PC-3 (cell line): ENCODE results near the gene TRMT112. TPM values are rescaled to one million over a fixed set of nuclear protein-coding genes. Genes with fewer than 3 reads are reported as not detected.

Experiments used
- ATAC-seq: fragments of 200-7000 bp; cut with Tn5 transposase; 2 replicates; pipeline ENCODE4 v1.9.1; 2020; ENCODE audit warnings: mild to moderate bottlenecking, moderate library complexity
- BruUV-seq: library from RNA; stranded (reverse); fragments of 400-500 nt; replicated peaks from 2 replicates; lab custom pipeline; 2021; lab: Mats Ljungman, UMichigan
- CTCF ChIA-PET: fragments of 300-600 bp; sonication (Branson Sonifier 250); formaldehyde crosslinking; loops from one replicate; lab custom pipeline; 2022; ENCODE audit warnings: antibody characterized with exemption; lab: Charles Lee
- POLR2A ChIA-PET: fragments of 300-600 bp; sonication (Branson Sonifier 250); formaldehyde crosslinking; loops from one replicate; lab custom pipeline; 2022; ENCODE audit warnings: antibody characterized with exemption; ENCODE audit not compliant: unreplicated experiment; lab: Charles Lee
- DNase-seq: peaks from one replicate; pipeline ENCODE4 v3.0.0-alpha.2; 2015
- H2AFZ ChIP-seq: fragments of 300-600 bp; sonication (generic); 2 replicates; pipeline ENCODE4 v1.6.0; 2016; ENCODE audit warnings: antibody characterized with exemption, low read length
- H3F3A ChIP-seq: fragments of 300-600 bp; sonication (generic); one replicate; pipeline ENCODE4 v1.6.0; 2017; ENCODE audit warnings: antibody characterized with exemption, low read length, control low read depth, mild to moderate bottlenecking; ENCODE audit not compliant: unreplicated experiment
- H3K27ac ChIP-seq: fragments of 300-600 bp; sonication (generic); 2 replicates; pipeline ENCODE4 v1.5.1; 2016; ENCODE audit warnings: mild to moderate bottlenecking, low read length
- H3K27me3 ChIP-seq: fragments of 300-600 bp; sonication (generic); 2 replicates; pipeline ENCODE4 v1.6.1; 2016; ENCODE audit warnings: low read length, mixed read lengths
- H3K36me3 ChIP-seq: fragments of 300-600 bp; sonication (generic); 2 replicates; pipeline ENCODE4 v1.6.1; 2016; ENCODE audit warnings: low read depth, mixed run types, low read length, mixed read lengths
- H3K4me1 ChIP-seq: fragments of 300-600 bp; sonication (generic); 2 replicates; pipeline ENCODE4 v1.5.1; 2016; ENCODE audit warnings: low read length; ENCODE audit not compliant: insufficient read depth
- H3K4me2 ChIP-seq: fragments of 300-600 bp; sonication (generic); 2 replicates; pipeline ENCODE4 v1.6.0; 2016; ENCODE audit warnings: low read length
- H3K4me3 ChIP-seq: fragments of 300-600 bp; sonication (generic); 2 replicates; pipeline ENCODE4 v1.5.1; 2016; ENCODE audit warnings: mild to moderate bottlenecking, low read length, mixed read lengths
- H3K79me2 ChIP-seq: fragments of 300-600 bp; sonication (generic); 2 replicates; pipeline ENCODE4 v1.6.1; 2017; ENCODE audit warnings: low read length, mixed read lengths
- H3K9ac ChIP-seq: fragments of 300-600 bp; sonication (generic); 2 replicates; pipeline ENCODE4 v1.6.0; 2016; ENCODE audit warnings: mild to moderate bottlenecking, low read length
- H3K9me2 ChIP-seq: fragments of 300-600 bp; sonication (generic); replicated peaks from 2 replicates; pipeline ENCODE4 v1.6.1; 2016; ENCODE audit warnings: mixed run types, low read length, mixed read lengths
- H3K9me3 ChIP-seq: fragments of 300-600 bp; sonication (generic); 2 replicates; pipeline ENCODE4 v1.6.1; 2016; ENCODE audit warnings: low read length, mixed read lengths
- H4K20me1 ChIP-seq: fragments of 300-600 bp; sonication (generic); 2 replicates; pipeline ENCODE4 v1.6.1; 2016; ENCODE audit warnings: low read length, mixed read lengths
- EZH2 ChIP-seq: fragments of 300-600 bp; sonication (generic); IDR thresholded peaks from one replicate; pipeline ENCODE4 v1.6.1; 2017; ENCODE audit warnings: antibody characterized with exemption, mild to moderate bottlenecking, low read length; ENCODE audit not compliant: unreplicated experiment
- EZH2phosphoT487 ChIP-seq: fragments of 300-600 bp; sonication (generic); IDR thresholded peaks from 2 replicates; pipeline ENCODE4 v1.6.1; 2018; ENCODE audit warnings: mild to moderate bottlenecking, antibody characterized with exemption, low read length, borderline replicate concordance
- intact Hi-C: fragments of 100-400 bp; cut with micrococcal nuclease; formaldehyde crosslinking; loops from 2 replicates; pipeline ENCODE4 v1.9.0; 2023
- total RNA-seq: library from RNA; depleted of rRNA; stranded (reverse); fragments of >200 nt; gene quantifications from 2 replicates; pipeline ENCODE4 v1.2.3, GENCODE V29; 2014
- TF ChIP-seq, protein P1 (sequence below): fragments of 300-600 bp; sonication (generic); conservative IDR thresholded peaks from 2 replicates; pipeline ENCODE4 v1.5.1; 2017; ENCODE audit warnings: antibody characterized with exemption, low read depth, mild to moderate bottlenecking, low read length

The TRMT112 gene
- total RNA-seq, 1 experiment from 2014 or later: 812 TPM

DNA sequence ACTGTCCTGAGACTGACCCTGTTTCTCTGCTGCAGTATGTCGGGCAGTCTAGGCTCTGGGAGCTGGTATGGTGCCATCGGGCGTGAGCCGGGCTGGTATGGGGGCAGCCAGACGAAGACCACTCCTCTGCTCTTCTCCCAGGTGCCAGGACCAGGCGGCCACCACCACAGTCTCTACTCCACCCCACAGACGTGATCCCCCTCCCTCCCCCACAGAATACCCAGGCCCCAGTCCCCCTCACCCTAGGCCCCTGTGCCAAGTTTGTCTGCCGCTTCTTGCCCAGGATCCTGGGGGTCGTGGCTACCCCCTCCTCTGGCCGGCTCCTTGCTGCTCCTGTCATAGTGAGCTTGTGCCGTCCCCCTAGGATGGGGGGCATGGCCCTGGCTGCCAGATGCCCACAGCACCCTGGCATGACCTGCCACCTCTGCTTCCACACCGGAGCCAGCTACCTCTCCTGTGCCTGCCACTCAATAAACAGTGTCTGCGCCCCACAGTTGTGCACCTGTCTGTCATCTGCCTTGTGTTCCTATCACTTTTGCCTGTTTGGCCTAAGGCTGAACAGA is 28.3 kb downstream of the TRMT112 start:
- no TSS peak for BruUV-seq
- Histone ChIP-seq H3K4me1 (peaks cover 8% of the 10 kb centered on the region), H3K36me3 (no peaks in the 10 kb centered on the region), H3K79me2 (peaks cover 15% of the 10 kb centered on the region), H4K20me1 (no peaks in the 10 kb centered on the region), H3K4me3 (no peak overlapping the region), H3K27ac (no peak overlapping the region), H3K9me2 (no peaks in the 10 kb centered on the region), H3K9ac (no peak overlapping the region), H3K9me3 (no peaks in the 10 kb centered on the region), H3K4me2 (no peak overlapping the region), H3K27me3 (peaks cover 20% of the 10 kb centered on the region), H3F3A (no peaks in the 10 kb centered on the region), H2AFZ (no peak overlapping the region)
- CTCF ChIA-PET: interaction anchor here (1.4 kb wide), 1 partner anchor 11 kb away, joined by 4 read pairs; the partner anchor contains the start of gene CATSPERZ
- TF ChIP-seq EZH2phosphoT487 (no peak), EZH2 (no peak)
- TF ChIP-seq, protein P1, sequence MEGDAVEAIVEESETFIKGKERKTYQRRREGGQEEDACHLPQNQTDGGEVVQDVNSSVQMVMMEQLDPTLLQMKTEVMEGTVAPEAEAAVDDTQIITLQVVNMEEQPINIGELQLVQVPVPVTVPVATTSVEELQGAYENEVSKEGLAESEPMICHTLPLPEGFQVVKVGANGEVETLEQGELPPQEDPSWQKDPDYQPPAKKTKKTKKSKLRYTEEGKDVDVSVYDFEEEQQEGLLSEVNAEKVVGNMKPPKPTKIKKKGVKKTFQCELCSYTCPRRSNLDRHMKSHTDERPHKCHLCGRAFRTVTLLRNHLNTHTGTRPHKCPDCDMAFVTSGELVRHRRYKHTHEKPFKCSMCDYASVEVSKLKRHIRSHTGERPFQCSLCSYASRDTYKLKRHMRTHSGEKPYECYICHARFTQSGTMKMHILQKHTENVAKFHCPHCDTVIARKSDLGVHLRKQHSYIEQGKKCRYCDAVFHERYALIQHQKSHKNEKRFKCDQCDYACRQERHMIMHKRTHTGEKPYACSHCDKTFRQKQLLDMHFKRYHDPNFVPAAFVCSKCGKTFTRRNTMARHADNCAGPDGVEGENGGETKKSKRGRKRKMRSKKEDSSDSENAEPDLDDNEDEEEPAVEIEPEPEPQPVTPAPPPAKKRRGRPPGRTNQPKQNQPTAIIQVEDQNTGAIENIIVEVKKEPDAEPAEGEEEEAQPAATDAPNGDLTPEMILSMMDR: no peak
- intact Hi-C loops: no loop called here
- POLR2A ChIA-PET: no interaction called here
- ATAC-seq (no peak), DNase-seq (no peak)

DNA sequence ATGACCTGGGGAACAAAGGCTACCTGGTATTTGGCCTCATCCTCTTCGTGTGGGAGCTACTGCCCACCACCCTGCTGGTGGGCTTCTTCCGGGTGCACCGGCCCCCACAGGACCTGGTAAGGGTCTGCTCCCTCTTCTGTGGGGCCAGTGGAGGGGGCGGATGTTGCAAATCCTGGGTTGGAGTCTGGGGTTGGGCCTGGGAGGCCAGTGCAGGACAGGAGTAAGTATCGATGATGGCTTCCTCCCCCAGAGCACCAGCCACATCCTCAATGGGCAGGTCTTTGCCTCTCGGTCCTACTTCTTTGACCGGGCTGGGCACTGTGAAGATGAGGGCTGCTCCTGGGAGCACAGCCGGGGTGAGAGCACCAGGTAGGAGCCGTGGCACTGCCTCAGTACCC is 29.0 kb downstream of the TRMT112 start:
- no TSS peak for BruUV-seq
- Histone ChIP-seq H3K36me3 (no peaks in the 10 kb centered on the region), H3K4me1 (peaks cover 14% of the 10 kb centered on the region), H3K9me3 (no peaks in the 10 kb centered on the region), H3K9me2 (no peaks in the 10 kb centered on the region), H3F3A (no peaks in the 10 kb centered on the region), H3K9ac (no peak overlapping the region), H2AFZ (no peak overlapping the region), H3K27ac (no peak overlapping the region), H3K4me2 (no peak overlapping the region), H3K79me2 (peaks cover 23% of the 10 kb centered on the region), H3K27me3 (peaks cover 20% of the 10 kb centered on the region), H3K4me3 (no peak overlapping the region), H4K20me1 (no peaks in the 10 kb centered on the region)
- POLR2A ChIA-PET: no interaction called here
- CTCF ChIA-PET: interaction anchor here (1.4 kb wide), 1 partner anchor 12 kb away, joined by 4 read pairs; the partner anchor contains the start of gene CATSPERZ
- no peak for DNase-seq
- TF ChIP-seq, protein P1: no peak
- intact Hi-C loops: no loop called here
- ATAC-seq: no peak

DNA sequence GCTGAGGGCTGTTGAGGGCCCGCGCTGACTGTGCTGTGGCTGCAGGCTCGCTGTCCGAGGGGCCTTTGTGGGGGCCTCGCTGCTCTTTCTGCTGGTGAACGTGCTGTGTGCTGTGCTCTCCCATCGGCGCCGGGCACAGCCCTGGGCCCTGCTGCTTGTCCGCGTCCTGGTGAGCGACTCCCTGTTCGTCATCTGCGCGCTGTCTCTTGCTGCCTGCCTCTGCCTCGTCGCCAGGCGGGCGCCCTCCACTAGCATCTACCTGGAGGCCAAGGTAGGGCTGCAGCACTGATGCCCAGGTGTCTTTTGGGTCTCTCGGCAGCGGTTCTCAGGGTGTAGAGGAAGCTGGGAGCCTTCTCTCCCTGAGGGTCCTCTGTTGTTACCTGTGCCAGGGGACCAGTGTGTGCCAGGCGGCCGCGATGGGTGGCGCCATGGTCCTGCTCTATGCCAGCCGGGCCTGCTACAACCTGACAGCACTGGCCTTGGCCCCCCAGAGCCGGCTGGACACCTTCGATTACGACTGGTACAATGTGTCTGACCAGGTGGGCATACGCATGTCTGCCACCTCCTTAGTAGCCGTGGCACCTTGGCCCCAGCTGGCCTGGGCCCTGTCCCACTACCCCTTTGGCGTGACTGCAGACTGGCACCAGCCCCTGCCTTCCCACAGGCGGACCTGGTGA is 29.5 kb downstream of the TRMT112 start:
- TF ChIP-seq, protein P1: no peak
- TF ChIP-seq EZH2 (no peak), EZH2phosphoT487 (no peak)
- Histone ChIP-seq H3K4me2 (no peak overlapping the region), H3K4me1 (peaks cover 18% of the 10 kb centered on the region), H4K20me1 (no peaks in the 10 kb centered on the region), H3K9ac (no peak overlapping the region), H3K36me3 (no peaks in the 10 kb centered on the region), H3K79me2 (peaks cover 28% of the 10 kb centered on the region), H2AFZ (no peak overlapping the region), H3K27ac (no peak overlapping the region), H3F3A (no peaks in the 10 kb centered on the region), H3K9me3 (no peaks in the 10 kb centered on the region), H3K9me2 (no peaks in the 10 kb centered on the region), H3K4me3 (no peak overlapping the region), H3K27me3 (peaks cover 20% of the 10 kb centered on the region)
- ChIA-PET CTCF (no interaction called here), POLR2A (no interaction called here)
- ATAC-seq (no peak), DNase-seq (no peak)
- intact Hi-C loops: no loop called here
- BruUV-seq: no TSS peak
